HG03039 (cell line): ENCODE data around the gene WFS1.

Experiments
- ATAC-seq: cut with Tn5 transposase; IDR thresholded peaks from one replicate; pipeline ENCODE4 v1.9.1; 2021; ENCODE audit warnings: mild to moderate bottlenecking, moderate library complexity; ENCODE audit not compliant: unreplicated experiment

The WFS1 gene

DNA sequence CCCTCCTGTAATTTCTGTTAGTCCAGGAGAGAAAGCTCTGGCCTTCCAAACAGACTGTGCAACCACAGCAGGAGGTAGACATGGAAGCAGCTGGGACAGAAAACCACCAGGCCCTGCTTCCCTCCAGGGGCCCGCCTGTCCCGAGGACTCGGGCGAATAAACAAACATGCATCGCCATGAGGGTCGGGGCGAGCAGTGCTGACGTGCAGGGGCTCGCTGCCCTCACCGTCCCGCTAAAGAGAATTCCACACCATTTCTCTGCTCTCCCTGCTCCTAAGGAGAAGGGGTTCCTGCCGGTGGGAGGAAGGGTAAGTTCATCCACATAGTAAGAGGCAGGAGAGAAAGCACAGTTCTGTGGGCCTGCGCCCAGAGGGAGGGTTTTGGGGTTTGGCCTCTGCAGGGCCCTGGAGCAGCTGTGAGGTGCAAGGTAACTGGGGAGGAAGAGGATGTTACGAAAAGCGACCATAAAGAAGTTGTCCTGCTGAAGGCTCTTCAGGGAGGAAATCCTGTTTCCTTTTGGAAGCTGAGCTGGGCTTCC is 54.9 kb downstream of the WFS1 start:
- ATAC-seq = no peak

GRCh38 chr4:6324999-6325787 is 55.5 kb downstream of the WFS1 start:
- no peak for ATAC-seq

GRCh38 chr4:6325788-6326290 is 56.2 kb downstream of the WFS1 start:
- no peak for ATAC-seq

DNA sequence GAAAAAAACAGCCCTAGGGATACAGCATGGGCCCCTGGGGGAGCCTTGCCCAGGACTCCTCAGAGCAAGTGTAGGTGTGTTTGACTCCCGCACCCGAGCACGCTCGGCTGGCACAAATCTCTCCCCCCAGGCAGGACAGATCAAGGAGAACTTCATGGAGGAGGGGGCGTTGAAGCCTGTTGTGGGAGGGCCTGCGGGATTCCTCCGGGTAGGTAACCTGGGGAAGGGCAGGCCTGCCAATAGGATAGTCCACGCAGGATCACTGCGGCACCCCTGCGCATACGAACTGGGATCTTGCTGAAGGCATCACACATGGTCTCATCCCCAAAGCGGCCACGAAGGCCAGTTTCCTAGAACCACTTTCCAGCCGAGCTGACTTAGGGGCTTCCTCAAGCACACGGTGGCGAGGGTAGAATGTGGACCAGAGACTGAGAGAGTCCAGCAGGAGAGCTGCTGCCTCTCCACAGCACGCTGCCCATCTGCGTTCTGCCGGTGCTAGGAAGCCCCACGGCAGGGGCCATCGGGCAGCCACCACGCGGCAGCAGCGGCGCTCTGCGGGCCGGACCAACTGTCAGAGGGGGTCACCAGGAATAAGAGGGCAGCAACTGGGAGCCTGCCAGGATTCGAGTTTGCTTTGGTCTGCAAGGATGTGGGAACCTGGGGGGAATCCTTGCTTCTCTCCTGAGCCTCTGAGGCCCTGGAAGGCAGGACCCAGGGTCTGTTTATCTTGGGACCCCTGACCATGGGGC is 56.8 kb downstream of the WFS1 start:
- no peak for ATAC-seq

DNA sequence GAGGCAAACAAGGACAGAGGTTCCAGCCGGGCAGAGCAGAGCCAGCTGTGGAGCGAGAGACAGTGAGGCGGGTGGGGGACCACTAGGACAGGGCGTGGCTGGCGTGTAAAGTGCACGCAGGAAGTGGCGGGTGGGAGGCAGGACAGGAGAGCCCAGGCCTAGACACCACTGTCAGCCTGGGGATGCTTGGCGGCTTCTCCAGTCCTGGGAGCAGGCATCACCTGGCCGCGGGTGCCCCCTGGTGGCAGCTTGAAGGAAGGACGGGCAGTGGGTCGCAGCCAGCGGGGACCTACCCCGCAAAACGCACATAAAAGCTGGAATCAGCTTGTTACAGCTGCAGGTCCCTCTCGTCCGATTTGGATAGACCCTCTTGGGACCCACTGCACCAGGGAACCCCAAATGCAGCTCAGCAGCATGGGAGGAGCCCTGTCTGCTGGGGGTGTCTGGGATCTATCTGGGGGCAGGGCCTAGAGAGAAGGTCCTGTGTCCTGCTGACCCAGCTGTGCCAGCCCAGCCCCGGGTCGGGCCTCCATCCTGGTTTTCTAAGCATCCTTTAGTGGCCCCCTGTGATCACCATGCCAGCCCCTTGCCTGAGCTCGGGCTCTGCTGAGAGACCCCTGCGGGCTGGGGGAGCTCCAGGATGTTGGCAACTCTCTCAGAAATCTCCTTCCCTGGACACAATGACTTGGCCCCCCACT is 57.7 kb downstream of the WFS1 start:
- ATAC-seq = no peak

- ATAC-seq = no peak
Measured at GRCh38 chr4:6328526-6328925, 58.9 kb downstream of the WFS1 start.

DNA sequence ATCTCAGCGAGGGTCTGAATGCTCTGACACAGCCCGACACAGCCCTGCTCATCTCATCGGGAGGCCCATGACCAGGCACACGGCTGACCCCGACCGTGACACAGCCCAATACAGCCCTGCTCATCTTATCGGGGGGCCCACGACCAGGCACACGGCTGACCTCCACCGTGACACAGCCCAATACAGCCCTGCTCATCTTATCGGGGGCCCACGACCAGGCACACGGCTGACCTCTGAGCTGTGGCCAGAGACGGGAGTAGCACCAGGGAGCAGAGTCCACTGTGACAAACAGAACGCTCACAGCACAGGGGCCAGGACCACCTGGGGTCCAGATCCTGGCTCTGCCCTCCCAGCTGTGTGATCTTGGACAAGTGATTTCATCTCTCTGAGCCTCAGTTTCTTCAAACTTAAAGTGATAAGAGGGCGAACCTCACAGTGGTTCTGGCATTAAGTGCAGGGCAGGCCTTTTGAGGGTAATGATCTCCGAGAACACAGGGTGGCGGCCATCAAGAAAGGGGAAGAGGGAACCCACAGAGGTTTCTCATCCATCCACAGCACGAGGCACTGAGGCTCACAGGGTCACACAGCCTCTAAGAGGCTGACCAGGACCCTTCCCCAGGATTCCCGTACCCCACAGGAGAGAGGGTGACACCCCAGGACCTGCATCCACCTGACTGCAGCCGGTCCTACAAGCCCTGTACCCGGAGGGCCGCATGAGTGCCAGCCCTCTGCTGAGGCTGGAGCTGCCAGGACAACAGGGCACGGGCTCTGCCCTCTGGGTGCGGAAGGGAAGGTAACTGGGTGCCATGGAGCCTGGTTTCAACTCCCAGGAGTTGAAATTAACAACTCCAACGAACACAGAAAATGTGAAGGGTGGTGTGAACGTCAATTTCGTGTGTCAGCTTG is 60.1 kb downstream of the WFS1 start:
- ATAC-seq = no peak

DNA sequence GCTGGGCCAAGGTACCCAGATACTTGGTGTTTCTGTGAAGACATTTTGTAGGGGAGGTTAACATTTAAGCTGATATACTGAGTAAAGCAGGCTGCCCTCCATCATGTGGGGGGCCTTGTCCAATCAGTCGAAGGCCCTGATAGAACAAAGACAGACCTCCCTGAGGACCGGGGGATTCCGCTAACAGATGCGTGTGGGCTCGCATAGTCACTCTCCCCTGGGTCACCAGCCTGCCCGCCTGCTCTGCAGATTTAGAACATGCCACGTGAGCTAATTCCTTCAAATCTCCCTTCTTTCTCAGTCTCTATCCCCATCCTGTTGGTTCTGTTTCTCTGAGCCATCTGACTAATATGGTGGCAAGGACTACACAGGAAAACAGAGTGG is 60.7 kb downstream of the WFS1 start:
- no peak for ATAC-seq

- no peak for ATAC-seq
Measured at GRCh38 chr4:6331018-6331417, 61.4 kb downstream of the WFS1 start.

DNA sequence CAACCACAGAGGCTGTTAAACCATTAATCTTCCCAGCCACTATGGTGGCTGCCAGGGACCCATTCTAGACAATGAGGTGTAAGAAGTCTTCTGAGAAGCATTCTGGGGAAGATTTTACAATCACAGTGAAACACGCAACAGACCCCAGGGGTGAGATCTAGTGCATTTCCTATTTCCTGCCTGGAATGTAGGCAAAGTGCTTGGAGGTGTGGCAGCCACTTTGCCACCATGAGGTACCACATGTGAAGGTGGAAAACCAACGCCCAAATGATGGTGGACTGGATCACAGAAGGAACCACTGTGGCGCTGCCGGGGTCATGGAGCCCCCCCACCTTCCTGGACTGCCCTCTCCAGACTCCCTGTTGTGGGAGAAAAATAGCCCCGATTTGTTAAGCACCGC is 61.8 kb downstream of the WFS1 start:
- ATAC-seq = no peak

DNA sequence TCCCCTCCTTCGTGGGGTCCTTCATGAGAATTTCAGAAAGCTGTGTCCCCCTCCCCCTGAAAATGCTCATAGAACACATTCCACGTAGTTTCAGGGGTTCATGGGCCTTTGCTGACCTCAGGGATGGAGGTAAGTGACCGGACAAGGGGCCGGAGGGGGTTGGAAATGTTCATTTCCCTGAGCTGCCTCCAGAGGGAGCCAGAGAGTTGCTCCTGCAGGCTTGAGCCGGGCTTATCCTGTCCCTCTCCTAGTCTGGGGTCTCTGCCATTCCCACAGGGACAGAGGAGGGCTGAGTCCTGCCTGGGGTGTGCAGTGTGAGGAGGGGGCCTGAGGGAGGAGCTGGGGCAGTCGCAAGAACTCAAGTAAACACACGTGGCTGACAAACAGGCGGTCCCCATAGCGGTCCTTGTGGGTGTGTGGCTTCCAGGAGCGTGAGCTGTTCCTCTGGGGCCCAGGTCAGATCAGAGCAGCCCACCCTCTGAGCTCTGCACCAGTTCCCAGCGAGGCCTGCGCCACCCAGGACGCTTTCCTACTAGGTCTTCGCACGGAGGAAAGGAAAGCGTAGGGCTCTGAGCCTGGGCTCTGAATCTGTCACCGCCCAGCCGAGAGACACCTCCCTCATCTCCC is 62.5 kb downstream of the WFS1 start:
- no peak for ATAC-seq

DNA sequence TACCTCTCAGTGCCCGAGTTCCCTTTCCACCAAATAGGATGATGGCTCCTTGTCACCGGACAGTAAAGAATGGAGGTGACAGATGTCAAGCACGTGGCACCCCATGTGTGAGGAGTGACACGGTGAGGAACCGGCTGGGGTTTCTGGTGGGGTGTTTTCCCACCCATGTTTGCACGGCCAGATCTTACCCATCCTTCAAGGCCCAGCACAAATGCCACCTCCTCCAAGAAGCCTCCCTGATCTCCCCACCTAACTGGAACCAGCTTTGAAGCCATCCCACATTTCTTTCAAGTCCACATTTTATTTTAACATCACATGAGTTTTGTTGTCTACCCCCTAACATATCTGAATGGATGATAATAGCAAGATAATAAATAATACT is 63.0 kb downstream of the WFS1 start:
- ATAC-seq = no peak

DNA sequence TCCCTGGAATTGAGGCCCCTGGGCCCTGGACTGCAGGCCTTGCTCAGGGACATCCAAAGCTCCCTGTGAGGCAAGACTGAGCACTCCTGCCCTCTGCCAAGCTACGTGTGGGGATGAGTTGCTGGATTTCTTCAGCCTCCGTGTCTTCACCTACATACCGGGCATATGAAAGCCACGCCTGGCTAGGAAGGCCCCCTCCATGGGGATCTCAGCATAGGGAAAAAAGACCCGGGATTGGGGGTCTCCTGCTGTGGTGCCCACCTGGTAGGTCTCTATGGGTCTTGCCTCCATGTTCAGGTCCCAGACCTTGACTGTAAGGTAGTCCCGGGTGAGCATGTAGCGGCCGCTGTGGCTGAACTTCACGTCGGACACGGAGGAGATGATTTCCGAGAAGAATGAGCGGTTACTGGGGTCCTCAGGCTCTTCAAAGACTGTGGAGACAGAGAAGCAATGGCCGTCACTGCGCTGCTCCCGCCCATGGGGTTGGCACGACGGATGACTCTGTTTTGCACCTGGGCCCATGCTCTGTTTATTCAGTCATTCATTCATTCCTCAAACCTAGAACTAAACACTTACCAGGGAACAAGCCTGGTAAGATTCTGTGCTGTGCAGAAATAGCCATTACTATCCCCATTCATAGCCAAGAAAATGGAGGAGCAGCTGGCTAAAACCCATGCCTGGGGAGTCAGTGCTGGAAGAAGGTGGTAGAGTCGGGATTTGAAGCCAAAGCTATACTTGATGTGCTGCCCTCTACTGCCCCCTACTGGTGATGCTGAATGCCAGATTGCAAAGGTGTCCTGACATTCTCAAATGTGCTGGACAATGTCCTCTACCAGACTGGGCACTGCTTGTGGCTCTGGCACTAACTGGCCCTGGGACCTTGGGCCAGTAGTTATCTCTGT is 63.9 kb downstream of the WFS1 start:
- no peak for ATAC-seq

DNA sequence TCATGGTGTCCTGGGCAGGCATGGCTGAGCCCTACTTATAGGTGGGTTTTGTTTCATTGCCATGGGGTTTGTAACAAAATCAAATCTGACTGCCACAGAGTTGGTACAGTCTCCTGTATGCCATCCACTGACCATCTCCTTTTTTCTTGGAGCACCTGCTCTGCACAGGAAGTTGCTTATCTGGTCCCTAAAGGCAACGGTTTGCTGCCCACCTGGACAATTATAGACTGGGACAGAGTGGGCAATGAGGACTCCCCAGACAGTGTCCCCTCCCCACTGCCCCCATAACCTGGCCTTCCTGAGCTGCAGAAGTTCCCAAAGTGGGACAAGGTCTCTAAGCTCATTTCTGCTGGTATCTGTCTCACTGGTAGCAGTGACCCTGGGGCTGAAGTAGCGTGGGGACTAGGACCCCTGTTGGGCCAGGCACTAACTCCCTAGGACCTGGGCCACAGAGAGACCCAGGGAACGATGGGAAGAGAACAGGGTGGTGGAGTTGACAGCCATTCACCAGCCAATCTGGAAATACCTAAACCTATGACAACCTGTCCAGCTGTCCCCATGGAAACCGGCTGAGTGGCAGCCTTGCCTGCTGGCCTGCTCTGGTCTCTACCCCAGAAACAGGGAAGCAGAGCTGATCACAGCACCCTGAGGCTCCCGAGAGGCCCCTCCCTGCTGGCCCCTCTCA is 64.7 kb downstream of the WFS1 start:
- ATAC-seq = no peak

- no peak for ATAC-seq
Measured at GRCh38 chr4:6335040-6335590, 65.5 kb downstream of the WFS1 start.

DNA sequence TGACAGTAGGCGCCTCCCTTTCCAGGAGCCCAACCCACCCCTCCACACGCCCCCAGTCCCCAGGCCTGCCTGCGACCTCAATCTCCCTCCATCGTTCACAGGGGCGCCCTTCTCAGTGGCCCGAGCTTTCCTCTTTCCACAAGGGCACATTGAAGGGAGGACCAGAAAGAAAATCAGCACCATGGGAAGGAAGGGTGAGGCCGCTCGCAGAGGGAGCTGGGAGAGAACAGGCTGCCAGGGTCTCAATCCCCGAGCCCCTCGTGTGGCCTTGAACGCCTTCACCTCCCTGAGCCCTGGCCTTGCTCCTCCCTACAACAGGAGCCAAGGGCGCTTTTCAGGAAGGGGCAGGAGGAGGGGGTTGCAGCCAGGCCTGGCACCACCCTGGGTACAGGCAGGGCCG is 66.5 kb downstream of the WFS1 start:
- ATAC-seq = no peak

GRCh38 chr4:6337331-6337935 is 67.8 kb downstream of the WFS1 start:
- no peak for ATAC-seq
